WTC11 (cell line): ENCODE data around the gene RPL14.

Source experiments
- CREB1 ChIP-seq: sonication (generic); formaldehyde crosslinking; IDR thresholded peaks from 2 replicates; pipeline ENCODE4 v1.8.0; 2023; ENCODE audit warnings: mild to moderate bottlenecking, missing genetic modification reagents
- CREM ChIP-seq: sonication (generic); formaldehyde crosslinking; IDR thresholded peaks from 2 replicates; pipeline ENCODE4 v1.8.1; 2022; ENCODE audit warnings: mild to moderate bottlenecking, missing genetic modification reagents, moderate library complexity
- CTCF ChIP-seq: fragments of 200-600 bp; IDR thresholded peaks from 2 replicates; pipeline ENCODE4 v1.8.0; 2022; ENCODE audit warnings: antibody characterized with exemption
- ESRRA ChIP-seq: sonication (generic); formaldehyde crosslinking; IDR thresholded peaks from 2 replicates; pipeline ENCODE4 v1.8.1; 2022; ENCODE audit warnings: mild to moderate bottlenecking, missing genetic modification reagents, borderline replicate concordance
- FOXJ3 ChIP-seq: sonication (generic); formaldehyde crosslinking; IDR thresholded peaks from 2 replicates; pipeline ENCODE4 v1.9.0; 2021; ENCODE audit warnings: missing genetic modification reagents, mild to moderate bottlenecking, borderline replicate concordance
- GABPB1 ChIP-seq: sonication (generic); formaldehyde crosslinking; IDR thresholded peaks from 2 replicates; pipeline ENCODE4 v1.8.1; 2023; ENCODE audit warnings: mild to moderate bottlenecking, missing genetic modification reagents
- MLX ChIP-seq: sonication (generic); formaldehyde crosslinking; IDR thresholded peaks from 2 replicates; pipeline ENCODE4 v1.8.1; 2023; ENCODE audit warnings: mild to moderate bottlenecking, missing genetic modification reagents, moderate library complexity
- SP1 ChIP-seq: sonication (generic); formaldehyde crosslinking; conservative IDR thresholded peaks from 2 replicates; pipeline ENCODE4 v1.8.1; 2022; ENCODE audit warnings: missing genetic modification reagents
- TEAD4 ChIP-seq: sonication (generic); formaldehyde crosslinking; IDR thresholded peaks from 2 replicates; pipeline ENCODE4 v1.8.0; 2022; ENCODE audit warnings: mild to moderate bottlenecking, missing genetic modification reagents
- ZNF512 ChIP-seq: sonication (generic); formaldehyde crosslinking; IDR thresholded peaks from 2 replicates; pipeline ENCODE4 v1.8.1; 2022; ENCODE audit warnings: missing genetic modification reagents, borderline replicate concordance
- ZSCAN18 ChIP-seq: fragments of 250-450 bp; sonication (Bioruptor Pico); IDR thresholded peaks from 2 replicates; pipeline ENCODE4 v2.1.2; 2022; ENCODE audit warnings: mild to moderate bottlenecking, moderate library complexity

- TF ChIP-seq CTCF, result no peak
- no peak for TF ChIP-seq ESRRA (CRISPR knock-in tag)
- TF ChIP-seq MLX (CRISPR knock-in tag), result no peak
- no peak for TF ChIP-seq CREM (CRISPR knock-in tag)
- TF ChIP-seq GABPB1 (CRISPR knock-in tag), result no peak
- no peak for TF ChIP-seq TEAD4 (CRISPR knock-in tag)
- TF ChIP-seq ZNF512, result no peak
- TF ChIP-seq CREB1 (CRISPR knock-in tag), result no peak
- TF ChIP-seq SP1 (CRISPR knock-in tag), result no peak
- TF ChIP-seq FOXJ3 (CRISPR knock-in tag), result no peak
- TF ChIP-seq ZSCAN18 (CRISPR knock-in tag), result no peak
These were observed 59.1 kb downstream of the RPL14 start for GRCh38 chr3:40516201-40516600.
